A673 (cell line): ENCODE results near the gene ZNF160.

Source experiments
- CTCF ChIP-seq: fragments of 300-800, 200-600 bp; sonication (generic); conservative IDR thresholded peaks from 2 replicates; pipeline ENCODE4 v1.5.1; 2017; ENCODE audit warnings: low read depth, mild to moderate bottlenecking, antibody characterized with exemption, low read length, moderate library complexity, mixed read lengths
- EZH2 ChIP-seq: fragments of 200-600 bp; sonication (generic); IDR thresholded peaks from 2 replicates; pipeline ENCODE4 v1.6.1; 2017; ENCODE audit warnings: borderline replicate concordance, low read depth, mild to moderate bottlenecking, mixed read lengths, antibody characterized with exemption, low read length; ENCODE audit not compliant: poor library complexity, severe bottlenecking

GRCh38 chr19:53112286-53112685 is 9.1 kb upstream of the ZNF160 start:
- TF ChIP-seq CTCF (no peak), EZH2 (no peak)
